ENCODE measurements around the gene LIMS1.
"Not testable (repeated sequence)": the region's sequence is repeated elsewhere in the genome, so short reads cannot be mapped to it uniquely, and the experiment has no call there.

- TF ChIP-seq, protein P1, sequence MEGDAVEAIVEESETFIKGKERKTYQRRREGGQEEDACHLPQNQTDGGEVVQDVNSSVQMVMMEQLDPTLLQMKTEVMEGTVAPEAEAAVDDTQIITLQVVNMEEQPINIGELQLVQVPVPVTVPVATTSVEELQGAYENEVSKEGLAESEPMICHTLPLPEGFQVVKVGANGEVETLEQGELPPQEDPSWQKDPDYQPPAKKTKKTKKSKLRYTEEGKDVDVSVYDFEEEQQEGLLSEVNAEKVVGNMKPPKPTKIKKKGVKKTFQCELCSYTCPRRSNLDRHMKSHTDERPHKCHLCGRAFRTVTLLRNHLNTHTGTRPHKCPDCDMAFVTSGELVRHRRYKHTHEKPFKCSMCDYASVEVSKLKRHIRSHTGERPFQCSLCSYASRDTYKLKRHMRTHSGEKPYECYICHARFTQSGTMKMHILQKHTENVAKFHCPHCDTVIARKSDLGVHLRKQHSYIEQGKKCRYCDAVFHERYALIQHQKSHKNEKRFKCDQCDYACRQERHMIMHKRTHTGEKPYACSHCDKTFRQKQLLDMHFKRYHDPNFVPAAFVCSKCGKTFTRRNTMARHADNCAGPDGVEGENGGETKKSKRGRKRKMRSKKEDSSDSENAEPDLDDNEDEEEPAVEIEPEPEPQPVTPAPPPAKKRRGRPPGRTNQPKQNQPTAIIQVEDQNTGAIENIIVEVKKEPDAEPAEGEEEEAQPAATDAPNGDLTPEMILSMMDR (IDR thresholded peaks at IDR 0.05): not testable (repeated sequence)
- TF ChIP-seq POLR2A, EP300 (IDR thresholded peaks at IDR 0.05): not testable (repeated sequence)
Measured at GRCh38 chr2:108676522-108676921, 142.3 kb downstream of the LIMS1 start.

Measured in stomach (tissue), 4 donors.